ENCODE measurements around the gene INPP5E. TPM values are rescaled to one million over a fixed set of nuclear protein-coding genes. Genes with fewer than 3 reads are reported as not detected.
A peak's percentile ranks its signal among the peaks of the same experiment; 100 is the strongest.
"Not testable (repeated sequence)": the region's sequence is repeated elsewhere in the genome, so short reads cannot be mapped to it uniquely, and the experiment has no call there.

Gene INPP5E
- total RNA-seq, 1 donor from 2014 or later = 4.7 TPM

DNA sequence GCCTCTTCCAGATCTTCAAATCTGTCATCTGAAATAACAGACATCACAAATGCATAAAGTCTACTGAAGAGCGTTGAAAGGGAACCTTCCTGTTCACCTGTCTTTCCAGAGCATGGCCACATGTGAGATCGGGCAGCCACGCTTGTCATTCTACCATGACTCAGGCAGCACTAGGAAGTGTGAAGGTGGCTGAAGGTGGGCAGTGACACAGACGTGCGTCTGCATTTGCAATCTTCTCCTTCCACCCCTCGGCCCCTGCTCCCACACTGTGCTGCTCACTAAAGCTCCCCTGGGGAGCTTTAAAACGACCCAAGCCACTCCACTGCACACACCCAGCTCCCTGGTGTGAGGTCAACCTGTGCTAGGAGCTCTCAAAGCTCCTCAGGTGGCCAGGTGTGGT is 31.7 kb downstream of the INPP5E start:
- H3K4me3 ChIP-seq (ENCODE audit: low read length in 3 of 3) = no peak overlapping the region
- H3K36me3 ChIP-seq (ENCODE audit: control insufficient read depth in 3 of 3, insufficient read depth in 3 of 3, low read length in 3 of 3) = peaks cover 33 to 49% (median 40%) of the 10 kb centered on the region in 3 donors
- H3K9me3 ChIP-seq (ENCODE audit: control insufficient read depth in 3 of 3, low read length in 3 of 3) = no peaks in the 10 kb centered on the region
- H3K9ac ChIP-seq (ENCODE audit: low read depth in 1 of 3, low read length in 3 of 3) = no peak overlapping the region
- no peaks in the 10 kb centered on the region for H3K27me3 ChIP-seq (ENCODE audit: control insufficient read depth in 3 of 3, insufficient read depth in 3 of 3, low read length in 3 of 3)
- no peak overlapping the region for H3K27ac ChIP-seq (ENCODE audit: low read depth, low read length)
- peaks cover 18 to 29% (median 19%) of the 10 kb centered on the region in 3 donors for H3K4me1 ChIP-seq (ENCODE audit: control insufficient read depth in 3 of 3, insufficient read depth in 3 of 3, low read length in 3 of 3)

DNA sequence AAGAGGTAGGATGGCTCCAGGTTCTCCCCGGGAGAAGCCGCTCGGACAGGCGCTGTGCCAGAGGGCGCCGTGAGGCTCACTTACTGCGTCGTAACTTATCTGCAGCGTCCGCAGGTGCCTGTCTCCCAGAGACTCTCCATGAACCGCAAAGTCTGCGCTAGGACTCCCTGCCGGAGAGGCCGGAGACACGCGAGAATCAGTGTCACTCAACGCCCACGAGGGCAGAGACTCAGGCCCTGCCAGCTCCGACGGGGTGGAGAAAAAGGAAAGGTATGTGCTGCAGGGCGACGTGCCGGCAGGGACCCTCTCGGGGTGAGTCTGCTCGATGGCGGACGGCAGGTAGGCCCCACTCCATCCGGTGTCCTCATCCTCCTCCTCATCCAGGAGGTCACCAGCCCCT is 32.6 kb downstream of the INPP5E start:
- not testable (repeated sequence) for H3K4me3 ChIP-seq (ENCODE audit: low read length in 3 of 3); H3K9ac ChIP-seq (ENCODE audit: low read depth in 1 of 3, low read length in 3 of 3); H3K27ac ChIP-seq (ENCODE audit: low read depth, low read length); H3K27me3 ChIP-seq (ENCODE audit: control insufficient read depth in 3 of 3, insufficient read depth in 3 of 3, low read length in 3 of 3); H3K9me3 ChIP-seq (ENCODE audit: control insufficient read depth in 3 of 3, low read length in 3 of 3)
- Histone ChIP-seq H3K36me3 (ENCODE audit: control insufficient read depth in 3 of 3, insufficient read depth in 3 of 3, low read length in 3 of 3) (peaks cover 34 to 44% (median 39%) of the 10 kb centered on the region in 3 donors), H3K4me1 (ENCODE audit: control insufficient read depth in 3 of 3, insufficient read depth in 3 of 3, low read length in 3 of 3) (peaks cover 18 to 27% (median 19%) of the 10 kb centered on the region in 3 donors)

DNA sequence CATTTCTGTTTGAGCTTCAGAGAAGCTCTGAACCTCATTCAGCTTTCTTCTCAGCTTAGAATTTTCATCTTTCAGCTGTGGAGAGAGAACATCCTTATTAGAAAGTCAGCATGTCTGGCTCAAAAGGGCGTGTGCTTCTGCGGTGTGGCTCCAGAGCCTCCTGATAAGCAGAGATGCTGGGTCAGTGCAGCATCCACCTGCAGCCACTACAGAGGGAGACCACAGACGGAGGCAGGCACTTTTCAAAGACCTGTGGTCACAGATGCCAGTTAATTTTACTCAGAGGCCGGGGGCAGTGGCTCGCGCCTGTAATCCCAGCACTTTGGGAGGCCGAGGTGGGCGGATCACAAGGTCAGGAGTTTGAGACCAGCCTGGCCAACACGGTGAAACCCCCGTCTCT is 33.7 kb downstream of the INPP5E start:
- peaks cover 7 to 15% (median 8%) of the 10 kb centered on the region in 3 donors for H3K4me1 ChIP-seq (ENCODE audit: control insufficient read depth in 3 of 3, insufficient read depth in 3 of 3, low read length in 3 of 3)
- not testable (repeated sequence) for H3K4me3 ChIP-seq (ENCODE audit: low read length in 3 of 3); H3K27me3 ChIP-seq (ENCODE audit: control insufficient read depth in 3 of 3, insufficient read depth in 3 of 3, low read length in 3 of 3); H3K27ac ChIP-seq (ENCODE audit: low read depth, low read length); H3K9ac ChIP-seq (ENCODE audit: low read depth in 1 of 3, low read length in 3 of 3); H3K9me3 ChIP-seq (ENCODE audit: control insufficient read depth in 3 of 3, low read length in 3 of 3)
- H3K36me3 ChIP-seq (ENCODE audit: control insufficient read depth in 3 of 3, insufficient read depth in 3 of 3, low read length in 3 of 3) = peaks cover 35 to 46% (median 45%) of the 10 kb centered on the region in 3 donors

DNA sequence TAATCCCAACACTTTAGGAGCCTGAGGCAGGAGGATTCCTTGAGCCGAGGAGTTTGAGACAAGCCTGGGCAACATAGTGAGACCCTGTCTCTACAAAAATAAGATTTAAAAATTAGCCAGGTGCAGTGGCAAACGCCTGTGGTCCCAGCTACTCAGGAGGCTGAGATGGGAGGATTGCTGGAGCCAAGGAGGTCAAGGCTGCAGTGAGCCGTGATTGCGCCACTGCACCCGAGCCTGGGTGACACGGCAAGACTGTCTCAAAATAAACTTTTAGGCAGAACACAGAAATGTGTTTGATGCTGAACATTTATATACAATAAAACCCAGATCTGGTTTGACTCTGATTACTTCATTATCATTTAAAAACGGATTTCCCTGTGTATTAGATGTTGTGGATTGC is 34.2 kb downstream of the INPP5E start:
- peaks cover 10 to 16% (median 12%) of the 10 kb centered on the region in 3 donors for H3K4me1 ChIP-seq (ENCODE audit: control insufficient read depth in 3 of 3, insufficient read depth in 3 of 3, low read length in 3 of 3)
- H3K9me3 ChIP-seq (ENCODE audit: control insufficient read depth in 3 of 3, low read length in 3 of 3) = no peaks in the 10 kb centered on the region
- H3K27me3 ChIP-seq (ENCODE audit: control insufficient read depth in 3 of 3, insufficient read depth in 3 of 3, low read length in 3 of 3) = no peaks in the 10 kb centered on the region
- H3K27ac ChIP-seq (ENCODE audit: low read depth, low read length) = no peak overlapping the region
- no peak overlapping the region for H3K4me3 ChIP-seq (ENCODE audit: low read length in 3 of 3)
- peaks cover 35 to 46% (median 45%) of the 10 kb centered on the region in 3 donors for H3K36me3 ChIP-seq (ENCODE audit: control insufficient read depth in 3 of 3, insufficient read depth in 3 of 3, low read length in 3 of 3)
- H3K9ac ChIP-seq (ENCODE audit: low read depth in 1 of 3, low read length in 3 of 3) = no peak overlapping the region

DNA sequence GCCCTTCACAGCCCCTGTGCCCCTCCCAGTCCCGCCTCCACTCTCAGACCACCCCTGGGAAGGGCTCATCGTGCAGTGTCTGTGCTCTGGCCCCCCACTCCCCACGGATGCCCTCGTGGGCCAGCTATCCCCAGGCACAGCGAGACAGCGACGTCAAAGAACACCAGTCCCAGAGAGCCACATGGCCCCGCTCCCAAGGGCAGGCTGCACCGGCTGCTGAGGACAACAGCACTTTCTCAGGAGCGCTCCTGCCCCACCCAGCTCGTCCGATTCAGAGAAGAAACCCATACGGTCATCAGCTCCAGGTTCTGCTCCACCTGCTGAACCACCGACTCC is 34.9 kb downstream of the INPP5E start:
- Histone ChIP-seq H3K36me3 (ENCODE audit: control insufficient read depth in 3 of 3, insufficient read depth in 3 of 3, low read length in 3 of 3) (peaks cover 35 to 46% (median 45%) of the 10 kb centered on the region in 3 donors), H3K27me3 (ENCODE audit: control insufficient read depth in 3 of 3, insufficient read depth in 3 of 3, low read length in 3 of 3) (no peaks in the 10 kb centered on the region), H3K4me3 (ENCODE audit: low read length in 3 of 3) (no peak overlapping the region), H3K4me1 (ENCODE audit: control insufficient read depth in 3 of 3, insufficient read depth in 3 of 3, low read length in 3 of 3) (peaks cover 11 to 17% (median 13%) of the 10 kb centered on the region in 3 donors), H3K9ac (ENCODE audit: low read depth in 1 of 3, low read length in 3 of 3) (no peak overlapping the region), H3K27ac (ENCODE audit: low read depth, low read length) (no peak overlapping the region), H3K9me3 (ENCODE audit: control insufficient read depth in 3 of 3, low read length in 3 of 3) (no peaks in the 10 kb centered on the region)

DNA sequence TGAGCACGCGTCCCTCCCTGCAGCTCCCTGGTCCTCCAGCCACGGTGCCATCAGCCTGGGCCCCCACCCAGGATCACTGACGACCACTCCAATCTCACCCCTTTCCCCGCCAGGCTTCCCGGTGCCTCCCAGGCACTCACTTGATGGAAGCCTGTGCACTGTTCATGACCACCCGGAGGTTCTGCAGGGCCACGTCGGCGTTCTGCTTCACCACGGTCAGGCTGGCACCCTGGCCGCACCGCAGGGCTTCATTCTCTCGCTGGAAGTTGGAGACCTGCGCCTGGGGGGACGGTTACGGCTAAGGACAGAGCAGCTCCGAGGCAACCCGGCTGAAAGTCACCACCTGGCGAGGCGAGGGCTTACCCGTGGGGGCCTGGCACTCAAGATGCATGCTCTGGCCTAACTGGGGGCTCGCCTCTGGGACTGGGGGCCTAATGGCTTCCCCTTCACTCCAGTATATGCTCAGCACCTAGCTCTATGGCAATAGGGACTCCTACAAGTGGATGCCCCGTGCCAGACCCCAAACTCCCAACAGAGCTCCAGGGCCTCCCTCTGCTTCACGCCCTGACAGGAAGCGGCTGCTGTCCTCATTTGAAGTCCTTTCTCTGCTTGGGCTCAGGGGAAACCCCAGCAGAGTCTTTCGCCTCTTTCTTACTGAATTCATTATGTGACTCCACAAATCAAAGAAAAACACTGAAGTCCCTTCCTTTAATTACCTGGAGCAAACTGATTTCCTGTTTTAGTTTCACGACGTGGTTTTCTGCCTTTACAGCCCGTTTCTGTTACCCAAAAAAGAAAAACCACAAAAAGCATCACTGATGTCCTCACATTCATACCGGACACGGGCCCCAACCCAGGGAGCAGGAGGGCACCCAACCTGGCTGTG is 35.5 kb downstream of the INPP5E start:
- no peak overlapping the region for H3K27ac ChIP-seq (ENCODE audit: low read depth, low read length)
- H3K36me3 ChIP-seq (ENCODE audit: control insufficient read depth in 3 of 3, insufficient read depth in 3 of 3, low read length in 3 of 3) = peaks cover 35 to 46% (median 45%) of the 10 kb centered on the region in 3 donors

DNA sequence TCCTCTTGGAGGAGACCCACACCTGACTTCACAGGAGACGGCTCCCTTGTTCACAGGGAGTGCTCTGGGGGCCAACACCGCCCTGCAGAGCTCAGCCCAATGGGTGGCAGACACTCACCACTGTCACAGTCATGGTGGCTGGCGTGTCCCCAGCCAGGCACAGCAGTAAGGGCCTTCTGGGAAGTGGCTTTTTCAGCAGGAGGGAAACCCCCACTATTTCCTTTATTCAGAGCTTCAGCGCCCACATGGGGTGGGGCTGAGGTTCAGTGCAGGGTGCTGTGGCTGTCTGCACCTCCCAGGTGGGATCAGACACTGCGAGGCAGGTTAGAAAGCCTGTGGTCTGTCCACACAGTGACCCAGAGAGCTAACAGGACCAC is 36.1 kb downstream of the INPP5E start:
- Histone ChIP-seq H3K27me3 (ENCODE audit: control insufficient read depth in 3 of 3, insufficient read depth in 3 of 3, low read length in 3 of 3) (no peaks in the 10 kb centered on the region), H3K4me1 (ENCODE audit: control insufficient read depth in 3 of 3, insufficient read depth in 3 of 3, low read length in 3 of 3) (peaks cover 16 to 19% (median 18%) of the 10 kb centered on the region in 3 donors), H3K4me3 (ENCODE audit: low read length in 3 of 3) (no peak overlapping the region), H3K36me3 (ENCODE audit: control insufficient read depth in 3 of 3, insufficient read depth in 3 of 3, low read length in 3 of 3) (peaks cover 35 to 46% (median 46%) of the 10 kb centered on the region in 3 donors), H3K27ac (ENCODE audit: low read depth, low read length) (no peak overlapping the region), H3K9ac (ENCODE audit: low read depth in 1 of 3, low read length in 3 of 3) (no peak overlapping the region), H3K9me3 (ENCODE audit: control insufficient read depth in 3 of 3, low read length in 3 of 3) (no peaks in the 10 kb centered on the region)

More for the DNA sequence above, 35.5 kb downstream of the INPP5E start:
- Histone ChIP-seq H3K4me1 (ENCODE audit: control insufficient read depth in 3 of 3, insufficient read depth in 3 of 3, low read length in 3 of 3) (peaks cover 10 to 17% (median 12%) of the 10 kb centered on the region in 3 donors), H3K9ac (ENCODE audit: low read depth in 1 of 3, low read length in 3 of 3) (no peak overlapping the region), H3K27me3 (ENCODE audit: control insufficient read depth in 3 of 3, insufficient read depth in 3 of 3, low read length in 3 of 3) (no peaks in the 10 kb centered on the region), H3K4me3 (ENCODE audit: low read length in 3 of 3) (no peak overlapping the region), H3K9me3 (ENCODE audit: control insufficient read depth in 3 of 3, low read length in 3 of 3) (no peaks in the 10 kb centered on the region)

DNA sequence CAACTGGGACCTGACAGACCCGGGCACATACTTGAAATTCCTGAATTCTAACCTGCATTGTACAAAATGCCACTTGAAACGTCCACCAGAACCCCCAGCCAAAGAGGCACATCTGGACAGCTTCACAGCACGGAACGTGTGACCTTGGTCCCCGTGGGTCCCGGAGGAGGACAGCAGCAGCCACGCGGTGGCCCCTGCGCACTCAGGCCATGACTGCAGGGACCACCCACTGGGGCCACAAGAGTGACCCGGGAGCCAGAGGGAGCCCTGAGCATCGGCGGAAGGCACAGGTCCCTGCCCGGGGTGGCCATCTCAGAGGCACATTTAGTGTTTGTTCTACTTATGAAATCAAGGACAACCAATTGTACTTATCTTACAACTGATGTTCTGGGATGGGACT is 37.6 kb downstream of the INPP5E start:
- Histone ChIP-seq H3K27ac (ENCODE audit: low read depth, low read length) (no peak overlapping the region), H3K36me3 (ENCODE audit: control insufficient read depth in 3 of 3, insufficient read depth in 3 of 3, low read length in 3 of 3) (peaks cover 36 to 42% (median 39%) of the 10 kb centered on the region in 3 donors), H3K9me3 (ENCODE audit: control insufficient read depth in 3 of 3, low read length in 3 of 3) (no peaks in the 10 kb centered on the region), H3K4me1 (ENCODE audit: control insufficient read depth in 3 of 3, insufficient read depth in 3 of 3, low read length in 3 of 3) (peaks cover 19 to 21% (median 20%) of the 10 kb centered on the region in 3 donors), H3K9ac (ENCODE audit: low read depth in 1 of 3, low read length in 3 of 3) (no peak overlapping the region), H3K27me3 (ENCODE audit: control insufficient read depth in 3 of 3, insufficient read depth in 3 of 3, low read length in 3 of 3) (no peaks in the 10 kb centered on the region), H3K4me3 (ENCODE audit: low read length in 3 of 3) (no peak overlapping the region)

DNA sequence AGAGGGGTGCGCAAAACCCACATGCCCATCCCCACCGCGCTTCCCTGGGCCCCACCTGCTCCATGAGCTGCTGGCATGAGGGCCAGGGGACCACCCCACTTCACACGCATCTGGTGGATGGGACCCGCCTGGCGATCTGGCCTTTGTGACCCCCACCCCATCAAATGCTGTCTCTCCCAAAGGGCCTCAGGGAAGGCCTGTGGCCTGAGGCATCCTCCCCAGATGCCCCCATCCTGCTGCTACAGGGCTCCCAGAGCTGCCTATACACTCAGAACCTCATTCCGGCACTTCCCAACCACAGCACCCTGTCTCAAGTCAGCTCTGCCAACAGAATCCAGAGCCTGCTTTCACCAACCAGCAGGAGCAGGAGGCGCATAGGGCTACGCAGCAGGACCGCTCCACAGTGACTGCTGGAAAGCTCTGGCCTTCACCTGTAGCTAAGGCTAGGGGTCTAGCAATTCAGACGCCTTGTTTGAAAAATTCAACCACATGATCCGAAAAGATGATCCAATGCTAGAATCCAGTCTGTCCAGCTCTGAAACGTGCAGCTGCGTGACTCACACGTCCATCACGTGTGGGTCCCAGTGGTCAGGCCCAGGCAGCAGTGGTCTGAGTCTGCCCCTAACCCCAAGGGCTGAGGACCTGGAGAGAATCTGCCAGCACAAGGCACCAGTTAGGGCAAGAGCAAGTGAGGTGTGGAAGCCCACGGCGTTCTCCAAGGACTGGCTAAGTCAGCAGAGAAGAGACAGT is 38.3 kb downstream of the INPP5E start:
- Histone ChIP-seq H3K4me3 (ENCODE audit: low read length in 3 of 3) (no peak overlapping the region), H3K9me3 (ENCODE audit: control insufficient read depth in 3 of 3, low read length in 3 of 3) (no peaks in the 10 kb centered on the region), H3K9ac (ENCODE audit: low read depth in 1 of 3, low read length in 3 of 3) (peak overlapping the region in 1 of 3 donors; percentile 55), H3K27me3 (ENCODE audit: control insufficient read depth in 3 of 3, insufficient read depth in 3 of 3, low read length in 3 of 3) (no peaks in the 10 kb centered on the region), H3K27ac (ENCODE audit: low read depth, low read length) (no peak overlapping the region), H3K4me1 (ENCODE audit: control insufficient read depth in 3 of 3, insufficient read depth in 3 of 3, low read length in 3 of 3) (peaks cover 19 to 21% (median 20%) of the 10 kb centered on the region in 3 donors), H3K36me3 (ENCODE audit: control insufficient read depth in 3 of 3, insufficient read depth in 3 of 3, low read length in 3 of 3) (peaks cover 39 to 43% (median 40%) of the 10 kb centered on the region in 3 donors)
